Hepatocyte (in vitro differentiated cells): Measurements from ENCODE around the gene ATG10. TPM values are rescaled to one million over a fixed set of nuclear protein-coding genes. Genes with fewer than 3 reads are reported as not detected.

Experiments
- DNase-seq: peaks from one replicate; pipeline ENCODE4 v3.0.0-alpha.2; 2016; ENCODE audit warnings: low spot score
- H2AFZ ChIP-seq: fragments of 200-600 bp; sonication (generic); 2 replicates; pipeline ENCODE4 v1.6.0; 2016; ENCODE audit warnings: antibody characterized with exemption, mild to moderate bottlenecking
- H3K27ac ChIP-seq: fragments of 200-600 bp; sonication (generic); 2 replicates; pipeline ENCODE4 v1.5.1; 2016; ENCODE audit warnings: mild to moderate bottlenecking
- H3K27me3 ChIP-seq: fragments of 200-600 bp; sonication (generic); 2 replicates; pipeline ENCODE4 v1.6.1; 2016
- H3K36me3 ChIP-seq: fragments of 200-600 bp; sonication (generic); replicated peaks from 2 replicates; pipeline ENCODE4 v1.5.1; 2016; ENCODE audit warnings: low read depth; ENCODE audit not compliant: insufficient read depth
- H3K4me1 ChIP-seq: fragments of 200-600 bp; sonication (generic); 2 replicates; pipeline ENCODE4 v1.5.1; 2016; ENCODE audit warnings: mild to moderate bottlenecking, moderate library complexity; ENCODE audit not compliant: insufficient read depth
- H3K4me2 ChIP-seq: fragments of 200-600 bp; sonication (generic); 2 replicates; pipeline ENCODE4 v1.6.0; 2016
- H3K4me3 ChIP-seq: fragments of 200-600 bp; sonication (generic); 2 replicates; pipeline ENCODE4 v1.5.1; 2016; ENCODE audit warnings: mild to moderate bottlenecking
- H3K79me2 ChIP-seq: fragments of 200-600 bp; sonication (generic); 2 replicates; pipeline ENCODE4 v1.6.0; 2017; ENCODE audit warnings: mild to moderate bottlenecking
- H3K9me2 ChIP-seq: fragments of 200-600 bp; sonication (generic); replicated peaks from 2 replicates; pipeline ENCODE4 v1.6.0; 2017; ENCODE audit warnings: mild to moderate bottlenecking; ENCODE audit not compliant: insufficient read depth
- H3K9me3 ChIP-seq: fragments of 200-600 bp; sonication (generic); 2 replicates; pipeline ENCODE4 v1.5.1; 2016; ENCODE audit warnings: low read depth, mild to moderate bottlenecking
- H4K20me1 ChIP-seq: fragments of 200-600 bp; sonication (generic); 2 replicates; pipeline ENCODE4 v1.6.0; 2016; ENCODE audit warnings: mild to moderate bottlenecking; ENCODE audit not compliant: insufficient read depth, poor library complexity, severe bottlenecking
- EZH2 ChIP-seq: fragments of 200-600 bp; sonication (generic); IDR thresholded peaks from 2 replicates; pipeline ENCODE4 v1.6.1; 2016; ENCODE audit warnings: antibody characterized with exemption, mild to moderate bottlenecking, borderline replicate concordance
- EZH2phosphoT487 ChIP-seq: fragments of 200-600 bp; sonication (generic); IDR thresholded peaks from one replicate; pipeline ENCODE4 v1.6.1; 2018; ENCODE audit warnings: antibody characterized with exemption, mild to moderate bottlenecking, low read depth, moderate library complexity; ENCODE audit not compliant: unreplicated experiment, severe bottlenecking
- WGBS: methylation state at CpG from one replicate; pipeline ENCODE4 v1.1.6; 2016; ENCODE audit warnings: low lambda C conversion rate; ENCODE audit errors: missing lambda C conversion rate; 5-methylcytosine and 5-hydroxymethylcytosine counted together
- polyA plus RNA-seq: library from polyadenylated mRNA; unstranded; fragments of >200 nt; fragmentation: Nextera tagmentation; extraction: Ambion mirVana; gene quantifications from 2 replicates; pipeline ENCODE4 v1.2.1, GENCODE V29; 2016
- total RNA-seq: library from RNA; depleted of rRNA; stranded (reverse); fragments of >200 nt; gene quantifications from 2 replicates; pipeline ENCODE4 v1.2.3, GENCODE V29; 2014
- TF ChIP-seq, protein P1 (sequence below): fragments of 200-600 bp; sonication (generic); IDR thresholded peaks from 2 replicates; pipeline ENCODE4 v1.5.1; 2016; ENCODE audit warnings: antibody characterized with exemption, mild to moderate bottlenecking; ENCODE audit not compliant: poor library complexity

The ATG10 gene
- total and polyA plus RNA-seq, 2 experiments from 2014 or later = 11.8 to 13.0 TPM

DNA sequence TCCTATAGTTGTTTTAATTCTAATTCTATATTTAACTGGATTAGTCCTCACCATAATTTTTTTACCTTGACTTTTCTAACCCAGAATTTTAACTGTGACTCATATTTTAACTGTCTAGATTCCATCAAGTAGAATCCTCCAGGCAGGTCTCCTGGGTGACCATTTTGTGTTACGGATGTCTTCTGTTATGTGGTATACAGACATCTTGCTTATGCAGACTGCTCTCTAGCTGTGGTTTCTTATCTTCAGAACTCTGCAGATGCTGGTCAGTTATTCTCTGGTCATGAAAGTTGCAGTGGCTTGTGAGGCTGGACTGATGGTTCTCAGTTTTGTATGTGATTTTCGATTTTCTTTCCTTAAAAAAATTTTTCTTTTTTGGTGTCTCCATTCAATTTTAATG, 139.4 kb downstream of the ATG10 start:
- WGBS = 78% methylated on average over 2 of the region's 2 CpGs

DNA sequence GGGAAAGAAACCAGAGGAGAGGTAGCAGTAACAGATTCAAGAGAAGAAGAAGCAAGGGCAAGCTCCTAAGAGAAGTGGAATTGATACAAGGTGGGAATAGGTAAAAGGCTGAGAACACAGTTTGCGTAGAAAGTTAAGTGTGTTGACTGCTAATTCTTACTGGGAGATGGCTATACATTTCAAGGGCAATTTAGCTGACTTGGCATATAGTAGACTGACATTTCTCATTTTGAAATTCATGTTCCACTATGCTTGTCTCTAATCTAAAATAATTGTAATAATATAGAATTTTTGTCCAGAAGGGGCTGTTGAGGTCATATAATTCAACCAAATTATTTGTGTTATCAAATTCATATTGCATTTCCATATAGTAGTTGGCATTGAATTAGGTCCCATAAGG, 144.0 kb downstream of the ATG10 start:
- no peak overlapping the region for H3K27ac ChIP-seq
- no peak overlapping the region for H3K4me2 ChIP-seq
- TF ChIP-seq EZH2phosphoT487 = no peak
- TF ChIP-seq EZH2 = no peak
- no peaks in the 10 kb centered on the region for H3K79me2 ChIP-seq
- H3K36me3 ChIP-seq = no peaks in the 10 kb centered on the region
- H3K9me2 ChIP-seq = no peaks in the 10 kb centered on the region
- H3K27me3 ChIP-seq = no peaks in the 10 kb centered on the region
- 100% methylated on average over 1 of the region's 1 CpG for WGBS
- no peaks in the 10 kb centered on the region for H3K9me3 ChIP-seq
- DNase-seq = no peak
- H3K4me1 ChIP-seq = no peaks in the 10 kb centered on the region
- H2AFZ ChIP-seq = no peak overlapping the region
- no peak overlapping the region for H3K4me3 ChIP-seq
- no peaks in the 10 kb centered on the region for H4K20me1 ChIP-seq

More for the DNA sequence above, 139.4 kb downstream of the ATG10 start:
- no peaks in the 10 kb centered on the region for H4K20me1 ChIP-seq
- TF ChIP-seq EZH2phosphoT487 (no peak), EZH2 (no peak)
- TF ChIP-seq, protein P1, sequence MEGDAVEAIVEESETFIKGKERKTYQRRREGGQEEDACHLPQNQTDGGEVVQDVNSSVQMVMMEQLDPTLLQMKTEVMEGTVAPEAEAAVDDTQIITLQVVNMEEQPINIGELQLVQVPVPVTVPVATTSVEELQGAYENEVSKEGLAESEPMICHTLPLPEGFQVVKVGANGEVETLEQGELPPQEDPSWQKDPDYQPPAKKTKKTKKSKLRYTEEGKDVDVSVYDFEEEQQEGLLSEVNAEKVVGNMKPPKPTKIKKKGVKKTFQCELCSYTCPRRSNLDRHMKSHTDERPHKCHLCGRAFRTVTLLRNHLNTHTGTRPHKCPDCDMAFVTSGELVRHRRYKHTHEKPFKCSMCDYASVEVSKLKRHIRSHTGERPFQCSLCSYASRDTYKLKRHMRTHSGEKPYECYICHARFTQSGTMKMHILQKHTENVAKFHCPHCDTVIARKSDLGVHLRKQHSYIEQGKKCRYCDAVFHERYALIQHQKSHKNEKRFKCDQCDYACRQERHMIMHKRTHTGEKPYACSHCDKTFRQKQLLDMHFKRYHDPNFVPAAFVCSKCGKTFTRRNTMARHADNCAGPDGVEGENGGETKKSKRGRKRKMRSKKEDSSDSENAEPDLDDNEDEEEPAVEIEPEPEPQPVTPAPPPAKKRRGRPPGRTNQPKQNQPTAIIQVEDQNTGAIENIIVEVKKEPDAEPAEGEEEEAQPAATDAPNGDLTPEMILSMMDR = no peak
- H3K9me3 ChIP-seq = no peaks in the 10 kb centered on the region
- no peak overlapping the region for H3K27ac ChIP-seq
- DNase-seq = no peak
- no peaks in the 10 kb centered on the region for H3K9me2 ChIP-seq
- H3K79me2 ChIP-seq = no peaks in the 10 kb centered on the region
- no peaks in the 10 kb centered on the region for H3K36me3 ChIP-seq
- H3K27me3 ChIP-seq = no peaks in the 10 kb centered on the region
- H3K4me3 ChIP-seq = no peak overlapping the region
- H3K4me1 ChIP-seq = peaks cover 10% of the 10 kb centered on the region
- no peak overlapping the region for H2AFZ ChIP-seq
- H3K4me2 ChIP-seq = no peak overlapping the region

DNA sequence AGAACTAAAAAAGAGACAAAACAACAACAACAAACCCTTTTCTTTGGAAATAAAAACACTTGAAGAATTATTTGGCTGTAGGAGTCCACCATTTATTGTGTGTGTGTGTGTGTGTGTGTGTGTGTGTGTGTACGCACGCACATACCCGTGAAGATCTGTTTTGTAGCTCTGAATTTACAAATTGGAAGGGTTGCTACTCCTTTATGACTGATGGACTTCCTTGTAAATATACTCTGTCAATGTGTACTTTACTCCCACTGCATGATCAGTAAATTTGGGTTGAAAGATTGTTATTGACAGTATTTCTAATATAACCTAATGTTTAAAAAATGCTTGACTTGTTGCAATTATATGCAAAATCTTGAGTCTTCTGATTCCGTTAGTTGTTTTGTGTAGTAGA, 148.1 kb downstream of the ATG10 start:
- H3K36me3 ChIP-seq = no peaks in the 10 kb centered on the region
- no peaks in the 10 kb centered on the region for H3K79me2 ChIP-seq
- no peak overlapping the region for H3K4me2 ChIP-seq
- no peaks in the 10 kb centered on the region for H3K9me3 ChIP-seq
- H3K4me3 ChIP-seq = no peak overlapping the region
- H3K27me3 ChIP-seq = no peaks in the 10 kb centered on the region
- no peak for TF ChIP-seq EZH2
- no peak for TF ChIP-seq EZH2phosphoT487
- TF ChIP-seq, protein P1 = no peak
- DNase-seq = no peak
- no peaks in the 10 kb centered on the region for H3K4me1 ChIP-seq
- 96% methylated on average over 4 of the region's 4 CpGs for WGBS
- no peaks in the 10 kb centered on the region for H3K9me2 ChIP-seq
- no peak overlapping the region for H2AFZ ChIP-seq
- H3K27ac ChIP-seq = no peak overlapping the region
- no peaks in the 10 kb centered on the region for H4K20me1 ChIP-seq

DNA sequence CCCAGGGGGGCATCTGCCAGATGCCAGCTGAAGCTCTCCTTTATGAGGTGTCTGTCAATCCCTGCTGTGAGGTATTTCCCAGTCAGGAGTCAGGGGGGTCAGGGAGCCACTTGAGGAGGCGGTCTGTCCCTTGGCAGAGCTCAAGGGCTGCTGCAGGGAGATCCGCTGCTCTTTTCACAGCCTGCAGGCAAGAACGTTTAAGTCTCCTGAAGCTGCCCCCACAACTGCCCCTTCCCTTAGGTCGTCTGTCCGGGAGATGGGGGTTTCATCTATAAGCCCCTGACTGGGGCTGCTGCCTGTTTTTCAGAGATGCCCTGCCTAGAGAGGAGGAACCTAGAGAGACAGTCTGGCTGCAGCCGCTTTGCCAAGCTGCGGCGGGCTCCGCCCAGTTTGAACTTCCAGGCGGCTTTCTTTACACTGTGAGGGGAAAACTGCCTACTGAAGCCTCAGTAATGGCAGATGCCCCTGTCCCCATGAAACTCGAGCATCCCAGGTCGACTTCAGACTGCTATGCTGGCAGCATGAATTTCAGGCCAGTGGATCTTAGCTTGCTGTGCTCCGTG, 158.0 kb downstream of the ATG10 start:
- H3K4me3 ChIP-seq = no peak overlapping the region
- TF ChIP-seq, protein P1 = no peak
- no peak for TF ChIP-seq EZH2phosphoT487
- no peak for TF ChIP-seq EZH2
- no peaks in the 10 kb centered on the region for H3K9me2 ChIP-seq
- H3K36me3 ChIP-seq = no peaks in the 10 kb centered on the region
- no peak overlapping the region for H3K27ac ChIP-seq
- no peak overlapping the region for H2AFZ ChIP-seq
- H3K4me1 ChIP-seq = no peaks in the 10 kb centered on the region
- 83% methylated on average over 13 of the region's 13 CpGs for WGBS
- H3K9me3 ChIP-seq = no peaks in the 10 kb centered on the region
- no peaks in the 10 kb centered on the region for H3K79me2 ChIP-seq
- no peak overlapping the region for H3K4me2 ChIP-seq
- H3K27me3 ChIP-seq = no peaks in the 10 kb centered on the region
- no peaks in the 10 kb centered on the region for H4K20me1 ChIP-seq
- no peak for DNase-seq
